Mucosa of rectum (tissue), 2 donors: ENCODE results near the gene NSD2.
A peak's percentile ranks its signal among the peaks of the same experiment; 100 is the strongest.

ENCODE experiments used
- H3K27ac ChIP-seq, 2 donors: one replicate each; pipeline ENCODE4 v1.7.0; 2013; ENCODE audit warnings: inconsistent platforms in 2 of 2, low read depth in 2 of 2, low read length in 2 of 2
- H3K27me3 ChIP-seq, 2 donors: one replicate each; pipeline ENCODE4 v1.7.0; 2013; ENCODE audit warnings: low read length in 2 of 2; ENCODE audit not compliant: control insufficient read depth in 2 of 2, insufficient read depth in 2 of 2
- H3K36me3 ChIP-seq, 2 donors: one replicate each; pipeline ENCODE4 v1.7.0; 2013; ENCODE audit warnings: low read length in 2 of 2; ENCODE audit not compliant: control insufficient read depth in 2 of 2, insufficient read depth in 2 of 2
- H3K4me1 ChIP-seq, 2 donors: one replicate each; pipeline ENCODE4 v1.7.0; 2013; ENCODE audit warnings: low read length in 2 of 2, mild to moderate bottlenecking in 1 of 2; ENCODE audit not compliant: control insufficient read depth in 2 of 2, insufficient read depth in 2 of 2
- H3K4me3 ChIP-seq, 2 donors: one replicate each; pipeline ENCODE4 v1.7.0; 2013; ENCODE audit warnings: low read length in 2 of 2
- H3K9ac ChIP-seq, 2 donors: one replicate each; pipeline ENCODE4 v1.7.0; 2013; ENCODE audit warnings: low read length in 2 of 2, low read depth in 1 of 2, mild to moderate bottlenecking in 1 of 2
- H3K9me3 ChIP-seq, 2 donors: one replicate each; pipeline ENCODE4 v1.7.0; 2013; ENCODE audit warnings: low read length in 2 of 2; ENCODE audit not compliant: control insufficient read depth in 2 of 2
- donor health status: healthy.
- donor health status: Normal muscosa, but diverticular disease.

The NSD2 gene

GRCh38 chr4:1854752-1855151, 16.4 kb upstream of the NSD2 start:
- Histone ChIP-seq H3K9me3 (no peaks in the 10 kb centered on the region), H3K9ac (peak overlapping the region; percentile 75 to 88), H3K4me3 (peak overlapping the region; percentile 84 to 87), H3K27me3 (no peaks in the 10 kb centered on the region), H3K4me1 (peaks cover 44 to 53% of the 10 kb centered on the region in 2 donors), H3K27ac (peak overlapping the region; percentile 68 to 86), H3K36me3 (no peaks in the 10 kb centered on the region)

GRCh38 chr4:1855333-1856070, 15.7 kb upstream of the NSD2 start:
- Histone ChIP-seq H3K27ac (peak overlapping the region; percentile 68 to 86), H3K4me1 (peaks cover 44 to 50% of the 10 kb centered on the region in 2 donors), H3K27me3 (no peaks in the 10 kb centered on the region), H3K4me3 (peak overlapping the region; percentile 84 to 87), H3K36me3 (no peaks in the 10 kb centered on the region), H3K9ac (peak overlapping the region; percentile 75 to 88), H3K9me3 (no peaks in the 10 kb centered on the region)

- no peaks in the 10 kb centered on the region for H3K36me3 ChIP-seq
- no peaks in the 10 kb centered on the region for H3K27me3 ChIP-seq
- no peaks in the 10 kb centered on the region for H3K9me3 ChIP-seq
- peak within 1 kb of the TSS; percentile 84 to 87 for H3K4me3 ChIP-seq
- peaks cover 41 to 47% of the 10 kb centered on the region in 2 donors for H3K4me1 ChIP-seq
- H3K9ac ChIP-seq = peak within 1 kb of the TSS; percentile 75 to 88
- peak within 1 kb of the TSS; percentile 86 to 89 for H3K27ac ChIP-seq
Observed at GRCh38 chr4:1856071-1856942, 14.9 kb upstream of the NSD2 start, which contains the start of gene LETM1. TSS of gene LETM1 (minus strand) at chr4:1856156. CDS start at chr4:1855950, 206 bp downstream.

- H3K9ac ChIP-seq = peak overlapping the region; percentile 65 to 88
- peak overlapping the region; percentile 82 to 84 for H3K4me3 ChIP-seq
- H3K4me1 ChIP-seq = peaks cover 32 to 41% of the 10 kb centered on the region in 2 donors
- H3K9me3 ChIP-seq = no peaks in the 10 kb centered on the region
- H3K27ac ChIP-seq = peak overlapping the region; percentile 86 to 89
- no peaks in the 10 kb centered on the region for H3K27me3 ChIP-seq
- no peaks in the 10 kb centered on the region for H3K36me3 ChIP-seq
Observed at GRCh38 chr4:1856943-1857699, 14.1 kb upstream of the NSD2 start.

GRCh38 chr4:1857931-1858330, 13.3 kb upstream of the NSD2 start:
- no peaks in the 10 kb centered on the region for H3K9me3 ChIP-seq
- H3K9ac ChIP-seq = no peak overlapping the region
- no peaks in the 10 kb centered on the region for H3K36me3 ChIP-seq
- peaks cover 28 to 33% of the 10 kb centered on the region in 2 donors for H3K4me1 ChIP-seq
- H3K27me3 ChIP-seq = no peaks in the 10 kb centered on the region
- peak overlapping the region in 1 of 2 donors; percentile 82 for H3K4me3 ChIP-seq
- H3K27ac ChIP-seq = peak overlapping the region; percentile 86 to 89

GRCh38 chr4:1859389-1859753, 11.8 kb upstream of the NSD2 start:
- H3K4me3 ChIP-seq = no peak overlapping the region
- H3K9ac ChIP-seq = no peak overlapping the region
- no peaks in the 10 kb centered on the region for H3K27me3 ChIP-seq
- no peak overlapping the region for H3K27ac ChIP-seq
- H3K4me1 ChIP-seq = peaks cover 20 to 26% of the 10 kb centered on the region in 2 donors
- H3K9me3 ChIP-seq = no peaks in the 10 kb centered on the region
- no peaks in the 10 kb centered on the region for H3K36me3 ChIP-seq

- H3K27me3 ChIP-seq = no peaks in the 10 kb centered on the region
- H3K9ac ChIP-seq = no peak overlapping the region
- H3K4me1 ChIP-seq = peaks cover 8 to 10% of the 10 kb centered on the region in 2 donors
- H3K9me3 ChIP-seq = no peaks in the 10 kb centered on the region
- H3K4me3 ChIP-seq = peak overlapping the region; percentile 1 to 42
- H3K36me3 ChIP-seq = no peaks in the 10 kb centered on the region
- H3K27ac ChIP-seq = no peak overlapping the region
Observed at GRCh38 chr4:1862055-1862911, 8.9 kb upstream of the NSD2 start.

- Histone ChIP-seq H3K36me3 (no peaks in the 10 kb centered on the region), H3K9ac (no peak overlapping the region), H3K9me3 (no peaks in the 10 kb centered on the region), H3K27me3 (no peaks in the 10 kb centered on the region), H3K4me1 (peaks cover 9% of the 10 kb centered on the region in 2 donors), H3K27ac (no peak overlapping the region), H3K4me3 (peak overlapping the region in 1 of 2 donors; percentile 42)
Observed at GRCh38 chr4:1862961-1863296, 8.3 kb upstream of the NSD2 start.

- H3K9ac ChIP-seq = no peak overlapping the region
- H3K9me3 ChIP-seq = no peaks in the 10 kb centered on the region
- no peak overlapping the region for H3K27ac ChIP-seq
- H3K36me3 ChIP-seq = no peaks in the 10 kb centered on the region
- H3K4me3 ChIP-seq = no peak overlapping the region
- H3K4me1 ChIP-seq = peaks cover 9 to 12% of the 10 kb centered on the region in 2 donors
- H3K27me3 ChIP-seq = no peaks in the 10 kb centered on the region
Observed at GRCh38 chr4:1863297-1864033, 7.7 kb upstream of the NSD2 start.
